Measurements from ENCODE around the gene ATG13.
"Not testable (repeated sequence)": the region's sequence is repeated elsewhere in the genome, so short reads cannot be mapped to it uniquely, and the experiment has no call there.

ATG13 gene

DNA sequence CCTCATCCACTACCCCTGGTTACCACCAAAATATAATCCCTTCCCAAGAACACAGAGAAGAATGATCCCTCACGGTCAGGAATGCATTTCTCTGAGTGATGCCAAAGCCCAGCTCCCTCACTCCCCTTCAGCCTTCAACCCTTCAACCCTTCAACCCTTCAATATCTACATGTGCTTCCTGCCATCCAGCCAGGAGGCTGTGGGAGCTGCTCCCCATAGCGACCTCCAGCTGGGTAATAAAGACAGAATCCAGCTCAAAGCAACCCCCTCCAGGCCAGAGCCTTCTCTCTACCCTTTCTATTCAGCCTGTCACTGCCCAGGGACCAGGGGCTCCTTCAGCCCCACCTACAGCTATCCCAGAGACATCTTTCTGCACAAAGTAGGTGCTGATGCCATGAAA, 80.4 kb downstream of the ATG13 start:
- H3K9me3 ChIP-seq (ENCODE audit: control insufficient read depth, low read length), result no peaks in the 10 kb centered on the region
- WGBS, 2 experiments (ENCODE audit: insufficient coverage in 2 of 2), result 59 to 70% methylated on average over 2 of the region's 2 CpGs

DNA sequence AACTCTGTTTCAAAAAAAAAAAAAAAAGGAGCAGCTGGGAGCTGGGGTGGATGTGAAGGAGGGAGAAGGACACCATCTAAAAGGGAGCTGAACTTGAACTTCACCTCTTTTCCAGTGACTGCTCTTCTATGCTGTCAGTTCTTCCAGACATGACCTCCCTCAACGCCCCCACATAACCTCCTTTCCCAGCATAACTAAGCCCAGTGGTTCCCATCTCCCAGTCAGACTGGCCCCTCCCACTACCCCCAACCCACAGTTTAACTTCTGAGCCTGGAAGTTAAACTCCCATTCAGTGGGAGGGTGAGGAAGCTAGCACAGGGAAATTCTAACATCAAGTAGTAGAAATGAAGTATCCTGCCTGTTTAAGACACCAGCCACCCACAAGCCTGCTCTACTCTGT, 81.2 kb downstream of the ATG13 start:
- Histone ChIP-seq H3K4me1 (ENCODE audit: control insufficient read depth, insufficient read depth, low read length, poor library complexity, severe bottlenecking) (peaks cover 26% of the 10 kb centered on the region), H3K9me3 (ENCODE audit: control insufficient read depth, low read length) (no peaks in the 10 kb centered on the region), H3K4me3 (ENCODE audit: extremely low read depth, insufficient read depth, low read length, poor library complexity, severe bottlenecking) (no peak overlapping the region), H3K36me3 (ENCODE audit: control insufficient read depth, insufficient read depth, low read length) (peaks cover 51% of the 10 kb centered on the region), H3K27ac (ENCODE audit: low read depth, low read length, severe bottlenecking) (no peak overlapping the region)
- 86% methylated on average over 1 of the region's 1 CpG; no CpG with 5 or more reads in 1 of the 2 experiments for WGBS, 2 experiments (ENCODE audit: insufficient coverage in 2 of 2)

More for the DNA sequence above, 80.4 kb downstream of the ATG13 start:
- Histone ChIP-seq H3K4me3 (ENCODE audit: extremely low read depth, insufficient read depth, low read length, poor library complexity, severe bottlenecking) (no peak overlapping the region), H3K36me3 (ENCODE audit: control insufficient read depth, insufficient read depth, low read length) (peaks cover 51% of the 10 kb centered on the region), H3K27ac (ENCODE audit: low read depth, low read length, severe bottlenecking) (peak overlapping the region; percentile 77), H3K4me1 (ENCODE audit: control insufficient read depth, insufficient read depth, low read length, poor library complexity, severe bottlenecking) (peaks cover 26% of the 10 kb centered on the region)

DNA sequence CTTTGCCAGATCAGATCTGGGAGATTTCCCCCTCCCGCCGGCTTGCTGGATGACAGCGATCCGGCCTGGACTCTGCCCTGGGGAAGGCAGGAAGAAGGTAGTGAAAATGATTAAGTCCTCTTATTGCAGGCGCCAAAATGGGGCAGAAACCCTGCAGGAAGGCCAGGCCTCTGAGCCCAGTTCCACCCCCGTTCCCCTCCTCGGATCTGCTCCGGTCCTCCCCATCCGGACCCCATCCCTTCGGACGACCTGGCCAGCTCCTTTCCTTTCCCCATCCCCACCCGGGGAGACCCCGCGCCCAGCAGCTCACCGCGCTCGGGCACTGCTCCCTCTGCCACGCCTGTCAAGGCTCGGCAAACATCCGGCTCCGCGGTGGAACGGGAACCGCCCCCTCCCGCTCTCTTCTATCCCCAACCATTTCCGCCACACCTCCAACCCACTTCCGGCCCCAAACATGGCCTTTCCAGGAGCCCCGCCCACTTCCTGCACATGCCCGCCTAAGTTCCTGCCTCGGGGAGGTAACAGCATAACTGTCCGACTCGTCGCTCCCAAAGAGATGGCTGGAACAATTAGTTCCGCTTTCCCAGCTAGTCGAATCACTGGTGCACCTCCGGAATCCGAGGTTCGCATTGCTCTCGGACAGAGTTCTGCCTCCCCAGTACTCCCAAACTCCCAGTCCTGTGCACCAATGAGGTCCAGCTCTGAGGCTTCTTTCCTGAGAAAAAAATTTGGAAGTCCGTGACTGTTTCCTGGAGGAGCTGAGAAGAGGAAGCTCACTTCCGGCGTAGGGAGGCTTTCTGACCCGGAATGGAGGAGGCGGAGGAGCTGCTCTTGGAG, 83.1 kb downstream of the ATG13 start, which contains the start of the genes ARHGAP1 and ZNF408:
Gene ARHGAP1, minus strand, starts transcription at position 379 of the 837 bp plus-strand sequence. CDS start 4,512 bp downstream, outside the sequence.
Gene ZNF408, plus strand, starts transcription at position 791 of the 837 bp plus-strand sequence. Its CDS starts 17 bp downstream, at position 808.
- H3K36me3 ChIP-seq (ENCODE audit: control insufficient read depth, insufficient read depth, low read length), result peaks cover 51% of the 10 kb centered on the region
- H3K4me1 ChIP-seq (ENCODE audit: control insufficient read depth, insufficient read depth, low read length, poor library complexity, severe bottlenecking), result peaks cover 26% of the 10 kb centered on the region
- H3K4me3 ChIP-seq (ENCODE audit: extremely low read depth, insufficient read depth, low read length, poor library complexity, severe bottlenecking), result peak within 1 kb of the TSS; percentile 100
- 1% methylated on average over 36 to 40 of the region's 44 CpGs for WGBS, 2 experiments (ENCODE audit: insufficient coverage in 2 of 2)
- H3K27ac ChIP-seq (ENCODE audit: low read depth, low read length, severe bottlenecking), result peak within 1 kb of the TSS; percentile 97
- H3K9me3 ChIP-seq (ENCODE audit: control insufficient read depth, low read length), result no peaks in the 10 kb centered on the region

DNA sequence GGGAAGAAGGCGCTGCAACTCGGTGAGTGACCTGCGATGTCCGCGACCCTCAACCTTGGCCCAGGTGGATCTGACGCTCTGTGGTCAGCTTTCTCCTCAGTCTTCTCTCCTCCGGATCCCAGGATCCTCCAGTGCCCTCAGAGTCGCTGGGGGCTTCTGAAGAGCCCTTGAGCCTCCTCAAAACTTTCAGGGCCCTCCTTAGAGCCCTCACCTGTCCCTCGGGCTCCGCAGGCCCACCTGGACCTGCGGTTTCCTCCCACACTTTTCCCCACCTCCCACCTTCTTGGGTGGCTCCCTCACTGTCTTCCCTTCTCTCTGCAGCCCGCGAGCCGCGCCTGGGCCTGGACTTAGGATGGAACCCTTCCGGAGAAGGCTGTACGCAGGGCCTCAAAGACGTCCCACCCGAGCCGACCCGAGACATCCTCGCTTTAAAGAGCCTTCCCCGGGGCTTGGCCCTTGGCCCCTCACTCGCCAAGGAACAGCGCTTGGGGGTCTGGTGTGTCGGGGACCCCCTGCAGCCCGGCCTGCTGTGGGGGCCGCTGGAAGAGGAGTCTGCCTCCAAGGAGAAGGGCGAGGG, 83.8 kb downstream of the ATG13 start:
- 1 to 2% methylated on average over 15 to 22 of the region's 29 CpGs for WGBS, 2 experiments (ENCODE audit: insufficient coverage in 2 of 2)
- H3K4me1 ChIP-seq (ENCODE audit: control insufficient read depth, insufficient read depth, low read length, poor library complexity, severe bottlenecking), result peaks cover 26% of the 10 kb centered on the region
- no peaks in the 10 kb centered on the region for H3K9me3 ChIP-seq (ENCODE audit: control insufficient read depth, low read length)
- peak overlapping the region; percentile 97 for H3K27ac ChIP-seq (ENCODE audit: low read depth, low read length, severe bottlenecking)
- peaks cover 51% of the 10 kb centered on the region for H3K36me3 ChIP-seq (ENCODE audit: control insufficient read depth, insufficient read depth, low read length)
- H3K4me3 ChIP-seq (ENCODE audit: extremely low read depth, insufficient read depth, low read length, poor library complexity, severe bottlenecking), result peak overlapping the region; percentile 100

DNA sequence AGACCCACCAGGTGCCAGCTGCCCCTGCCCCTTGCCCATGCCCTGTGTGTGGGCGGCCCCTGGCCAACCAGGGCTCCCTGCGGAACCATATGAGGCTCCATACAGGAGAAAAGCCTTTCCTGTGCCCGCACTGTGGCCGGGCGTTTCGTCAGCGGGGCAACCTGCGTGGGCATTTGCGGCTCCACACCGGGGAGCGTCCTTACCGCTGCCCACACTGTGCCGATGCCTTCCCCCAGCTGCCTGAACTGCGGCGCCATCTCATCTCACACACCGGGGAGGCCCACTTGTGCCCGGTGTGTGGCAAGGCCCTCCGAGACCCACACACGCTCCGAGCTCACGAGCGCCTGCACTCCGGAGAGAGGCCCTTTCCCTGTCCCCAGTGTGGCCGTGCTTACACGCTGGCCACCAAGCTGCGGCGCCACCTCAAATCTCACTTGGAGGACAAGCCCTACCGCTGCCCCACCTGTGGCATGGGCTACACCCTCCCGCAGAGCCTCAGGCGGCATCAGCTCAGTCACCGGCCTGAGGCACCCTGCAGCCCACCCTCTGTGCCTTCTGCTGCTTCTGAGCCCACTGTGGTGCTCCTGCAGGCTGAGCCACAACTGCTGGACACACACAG, 87.8 kb downstream of the ATG13 start:
- Histone ChIP-seq H3K4me1 (ENCODE audit: control insufficient read depth, insufficient read depth, low read length, poor library complexity, severe bottlenecking) (peaks cover 9% of the 10 kb centered on the region), H3K27ac (ENCODE audit: low read depth, low read length, severe bottlenecking) (no peak overlapping the region), H3K36me3 (ENCODE audit: control insufficient read depth, insufficient read depth, low read length) (peaks cover 69% of the 10 kb centered on the region), H3K9me3 (ENCODE audit: control insufficient read depth, low read length) (no peaks in the 10 kb centered on the region), H3K4me3 (ENCODE audit: extremely low read depth, insufficient read depth, low read length, poor library complexity, severe bottlenecking) (no peak overlapping the region)
- WGBS, 2 experiments (ENCODE audit: insufficient coverage in 2 of 2), result 96 to 97% methylated on average over 27 to 31 of the region's 31 CpGs

DNA sequence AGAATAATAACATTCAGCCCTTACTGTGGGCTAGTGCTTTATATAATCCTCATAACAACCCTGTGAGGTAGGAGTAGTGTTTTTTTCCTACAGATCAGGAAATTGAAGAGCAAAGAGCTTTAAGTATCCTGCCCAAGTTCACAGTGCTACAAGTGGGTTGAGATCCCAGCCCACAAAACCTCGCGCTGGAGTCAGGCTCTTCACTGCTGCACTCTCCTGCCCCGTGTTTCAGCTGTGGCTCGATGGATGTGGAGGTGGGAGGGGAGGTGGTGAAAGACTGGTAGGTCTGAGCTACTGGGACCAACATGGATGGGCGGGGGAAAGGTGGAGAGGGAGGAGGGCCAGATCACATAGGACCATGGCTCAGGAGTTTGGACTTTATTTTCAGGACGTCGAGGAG, 89.5 kb downstream of the ATG13 start:
- Histone ChIP-seq H3K36me3 (ENCODE audit: control insufficient read depth, insufficient read depth, low read length) (peaks cover 65% of the 10 kb centered on the region), H3K4me1 (ENCODE audit: control insufficient read depth, insufficient read depth, low read length, poor library complexity, severe bottlenecking) (peaks cover 6% of the 10 kb centered on the region), H3K9me3 (ENCODE audit: control insufficient read depth, low read length) (no peaks in the 10 kb centered on the region), H3K4me3 (ENCODE audit: extremely low read depth, insufficient read depth, low read length, poor library complexity, severe bottlenecking) (no peak overlapping the region), H3K27ac (ENCODE audit: low read depth, low read length, severe bottlenecking) (no peak overlapping the region)
- WGBS, 2 experiments (ENCODE audit: insufficient coverage in 2 of 2), result 91 to 94% methylated on average over 7 of the region's 7 CpGs

DNA sequence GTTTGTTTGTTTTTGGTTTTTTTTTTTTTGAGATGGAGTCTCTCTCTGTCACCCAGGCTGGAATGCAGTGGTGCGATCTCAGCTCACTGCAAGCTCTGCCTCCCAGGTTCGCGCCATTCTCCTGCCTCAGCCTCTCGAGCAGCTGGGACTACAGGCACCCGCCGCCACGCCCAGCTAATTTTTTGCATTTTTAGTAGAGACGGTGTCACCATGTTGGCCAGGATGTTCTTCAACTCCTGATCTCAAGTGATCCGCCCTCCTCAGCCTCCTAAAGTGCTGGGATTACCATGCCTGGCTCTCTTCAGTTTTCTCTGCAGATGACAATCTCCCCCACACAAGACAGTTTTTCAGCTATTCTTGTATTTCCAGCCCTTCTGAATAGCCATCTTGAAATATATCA, 92.0 kb downstream of the ATG13 start:
- H3K4me3 ChIP-seq (ENCODE audit: extremely low read depth, insufficient read depth, low read length, poor library complexity, severe bottlenecking), result not testable (repeated sequence)

DNA sequence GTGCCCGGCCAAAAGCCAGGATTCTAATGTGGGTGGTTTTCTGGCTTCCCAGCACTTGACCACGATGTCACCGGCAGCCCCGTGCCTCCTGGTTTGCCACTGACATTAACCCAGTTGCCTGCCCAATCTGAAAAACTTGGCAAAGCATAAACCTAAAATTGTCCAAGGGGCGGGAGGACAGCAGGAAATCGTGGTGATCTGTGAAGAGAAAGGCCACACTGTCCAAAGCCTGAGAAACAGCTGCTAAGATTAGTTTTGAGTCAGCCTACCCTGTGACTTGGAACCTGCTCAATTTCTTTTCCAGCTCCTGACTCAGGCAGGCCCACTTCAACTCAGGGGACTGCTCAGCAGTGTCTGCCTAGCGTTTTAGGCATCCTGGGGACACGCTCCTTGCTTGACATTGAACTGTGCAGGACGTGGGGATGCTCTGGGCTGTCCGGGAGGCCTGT, 93.5 kb downstream of the ATG13 start:
- 88% methylated on average over 9 to 10 of the region's 10 CpGs for WGBS, 2 experiments (ENCODE audit: insufficient coverage in 2 of 2)
- H3K4me3 ChIP-seq (ENCODE audit: extremely low read depth, insufficient read depth, low read length, poor library complexity, severe bottlenecking), result no peak overlapping the region
- H3K9me3 ChIP-seq (ENCODE audit: control insufficient read depth, low read length), result no peaks in the 10 kb centered on the region
- H3K36me3 ChIP-seq (ENCODE audit: control insufficient read depth, insufficient read depth, low read length), result peaks cover 25% of the 10 kb centered on the region
- no peak overlapping the region for H3K27ac ChIP-seq (ENCODE audit: low read depth, low read length, severe bottlenecking)
- peaks cover 9% of the 10 kb centered on the region for H3K4me1 ChIP-seq (ENCODE audit: control insufficient read depth, insufficient read depth, low read length, poor library complexity, severe bottlenecking)

More for the DNA sequence above, 92.0 kb downstream of the ATG13 start:
- H3K27ac ChIP-seq (ENCODE audit: low read depth, low read length, severe bottlenecking); H3K9me3 ChIP-seq (ENCODE audit: control insufficient read depth, low read length); H3K4me1 ChIP-seq (ENCODE audit: control insufficient read depth, insufficient read depth, low read length, poor library complexity, severe bottlenecking): not testable (repeated sequence)
- peaks cover 40% of the 10 kb centered on the region for H3K36me3 ChIP-seq (ENCODE audit: control insufficient read depth, insufficient read depth, low read length)
- WGBS, 2 experiments (ENCODE audit: insufficient coverage in 2 of 2), result 95 to 97% methylated on average over 9 of the region's 9 CpGs

DNA sequence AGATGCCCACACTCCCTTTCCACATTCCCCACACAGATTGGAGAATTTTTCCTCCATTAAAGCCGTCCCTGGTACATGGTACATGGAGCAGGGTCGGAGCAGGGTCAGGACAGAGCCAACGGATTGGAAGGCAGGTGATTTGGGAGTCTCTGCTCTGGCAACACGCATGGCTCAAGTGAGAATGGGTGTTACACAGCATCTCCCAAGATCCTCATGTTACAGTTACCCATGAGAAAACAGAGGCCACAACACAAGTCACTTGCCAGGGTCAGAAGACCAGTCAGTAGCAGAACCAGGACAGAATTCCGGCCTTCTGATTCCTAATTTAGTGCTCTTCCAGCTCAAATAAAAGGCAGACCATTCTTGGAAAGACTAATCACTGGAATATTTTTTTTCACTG, 94.0 kb downstream of the ATG13 start:
- WGBS, 2 experiments (ENCODE audit: insufficient coverage in 2 of 2), result 96 to 100% methylated on average over 4 to 5 of the region's 5 CpGs
- Histone ChIP-seq H3K4me3 (ENCODE audit: extremely low read depth, insufficient read depth, low read length, poor library complexity, severe bottlenecking) (no peak overlapping the region), H3K36me3 (ENCODE audit: control insufficient read depth, insufficient read depth, low read length) (peaks cover 21% of the 10 kb centered on the region), H3K9me3 (ENCODE audit: control insufficient read depth, low read length) (no peaks in the 10 kb centered on the region), H3K4me1 (ENCODE audit: control insufficient read depth, insufficient read depth, low read length, poor library complexity, severe bottlenecking) (peaks cover 9% of the 10 kb centered on the region), H3K27ac (ENCODE audit: low read depth, low read length, severe bottlenecking) (no peak overlapping the region)

DNA sequence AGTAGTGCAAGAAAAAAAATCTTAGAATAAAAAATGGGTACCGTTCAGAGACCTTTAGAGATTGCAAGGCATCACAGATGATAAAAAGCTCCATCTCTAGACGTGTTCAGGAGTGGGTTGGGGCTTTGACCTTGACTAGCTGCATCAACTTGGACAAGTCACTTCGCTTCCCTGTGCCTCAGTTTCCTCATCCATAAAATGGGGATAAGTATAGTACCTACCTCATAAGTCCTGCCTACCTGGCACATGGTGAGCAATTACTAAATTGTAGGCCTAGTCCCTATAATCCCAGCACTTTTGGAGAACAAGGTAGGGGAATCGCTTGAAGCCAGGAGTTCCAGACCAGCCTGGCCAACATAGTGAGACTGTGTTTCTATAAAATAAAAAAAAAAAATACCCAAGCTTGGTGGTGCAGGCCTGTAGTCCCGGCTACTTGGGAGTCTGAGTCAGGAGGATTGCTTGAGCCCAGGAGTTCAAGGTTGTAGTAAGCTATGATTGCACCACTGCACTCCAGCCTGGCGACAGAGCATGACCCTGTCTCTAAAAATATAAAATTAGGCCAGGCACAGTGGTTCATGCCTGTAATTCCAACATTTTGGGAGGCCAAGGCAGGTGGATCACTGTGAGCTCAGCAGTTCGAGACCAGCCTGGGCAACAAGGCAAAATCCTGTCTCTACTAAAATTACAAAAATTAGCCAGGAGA, 95.7 kb downstream of the ATG13 start:
- H3K36me3 ChIP-seq (ENCODE audit: control insufficient read depth, insufficient read depth, low read length), result peaks cover 4% of the 10 kb centered on the region
- H3K9me3 ChIP-seq (ENCODE audit: control insufficient read depth, low read length), result no peaks in the 10 kb centered on the region
- H3K27ac ChIP-seq (ENCODE audit: low read depth, low read length, severe bottlenecking), result no peak overlapping the region
- 90 to 93% methylated on average over 5 to 6 of the region's 7 CpGs for WGBS, 2 experiments (ENCODE audit: insufficient coverage in 2 of 2)
- no peak overlapping the region for H3K4me3 ChIP-seq (ENCODE audit: extremely low read depth, insufficient read depth, low read length, poor library complexity, severe bottlenecking)
- peaks cover 12% of the 10 kb centered on the region for H3K4me1 ChIP-seq (ENCODE audit: control insufficient read depth, insufficient read depth, low read length, poor library complexity, severe bottlenecking)

All from mesodermal cell (in vitro differentiated cells).